HepG2 (cell line): ENCODE results near the gene ARFGAP2. TPM values are rescaled to one million over a fixed set of nuclear protein-coding genes. Genes with fewer than 3 reads are reported as not detected.

Experiments used
- CBX1 ChIP-seq: IDR thresholded peaks from one replicate; pipeline ENCODE4 v1.6.1; 2016; ENCODE audit warnings: antibody characterized with exemption, low read depth
- FIP1L1 ChIP-seq: fragments of 200-400 bp; formaldehyde crosslinking; IDR thresholded peaks from 2 replicates; pipeline ENCODE4 v1.6.1; 2018; ENCODE audit warnings: low read depth, mild to moderate bottlenecking, low read length, moderate library complexity, borderline replicate concordance; ENCODE audit not compliant: insufficient read depth
- HNF1B ChIP-seq: sonication (generic); formaldehyde crosslinking; IDR thresholded peaks from 2 replicates; pipeline ENCODE4 v1.5.1; 2020; ENCODE audit warnings: mild to moderate bottlenecking, moderate library complexity, missing genetic modification reagents
- KDM3A ChIP-seq: IDR thresholded peaks from 2 replicates; pipeline ENCODE4 v1.6.1; 2018; ENCODE audit warnings: low read depth, missing compliant biosample characterization
- NCOR1 ChIP-seq: fragments of 200-600 bp; sonication (generic); IDR thresholded peaks from 2 replicates; pipeline ENCODE4 v1.7.0; 2017; ENCODE audit warnings: antibody characterized with exemption, low read length, borderline replicate concordance
- NFKBIZ ChIP-seq: IDR thresholded peaks from 2 replicates; pipeline ENCODE4 v1.6.1; 2018; ENCODE audit warnings: missing genetic modification reagents, missing compliant biosample characterization
- NR2C2 ChIP-seq: sonication (generic); formaldehyde crosslinking; IDR thresholded peaks from 2 replicates; pipeline ENCODE4 v1.4.0; 2020; ENCODE audit warnings: missing genetic modification reagents, mild to moderate bottlenecking, moderate library complexity, borderline replicate concordance
- PAX8 ChIP-seq: sonication (generic); formaldehyde crosslinking; IDR thresholded peaks from 2 replicates; pipeline ENCODE4 v1.8.0; 2022; ENCODE audit warnings: mild to moderate bottlenecking, missing genetic modification reagents, borderline replicate concordance
- PHF21A ChIP-seq: sonication (generic); formaldehyde crosslinking; IDR thresholded peaks from 2 replicates; pipeline ENCODE4 v1.5.0; 2020; ENCODE audit warnings: mild to moderate bottlenecking, missing genetic modification reagents
- REXO4 ChIP-seq: sonication (generic); formaldehyde crosslinking; IDR thresholded peaks from 2 replicates; pipeline ENCODE4 v1.8.0; 2022; ENCODE audit warnings: missing genetic modification reagents, mild to moderate bottlenecking, borderline replicate concordance
- RFX3 ChIP-seq: IDR thresholded peaks from 2 replicates; pipeline ENCODE4 v1.6.1; 2016; ENCODE audit warnings: missing biosample characterization, missing genetic modification reagents
- SRSF1 ChIP-seq: fragments of 200-400 bp; formaldehyde crosslinking; optimal IDR thresholded peaks from 2 replicates; pipeline ENCODE3; 2017; ENCODE audit warnings: mild to moderate bottlenecking, low read depth, low read length, moderate library complexity
- ZBTB46 ChIP-seq: sonication (generic); formaldehyde crosslinking; IDR thresholded peaks from 2 replicates; pipeline ENCODE4 v1.4.0; 2020; ENCODE audit warnings: mild to moderate bottlenecking, missing genetic modification reagents, borderline replicate concordance
- ZFP36L2 ChIP-seq: sonication (generic); formaldehyde crosslinking; IDR thresholded peaks from 2 replicates; pipeline ENCODE4 v1.4.0; 2020; ENCODE audit warnings: missing genetic modification reagents
- ZMAT3 ChIP-seq: sonication (generic); formaldehyde crosslinking; conservative IDR thresholded peaks from 2 replicates; pipeline ENCODE4 v1.7.0; 2021; ENCODE audit warnings: missing genetic modification reagents
- ZNF33B ChIP-seq: sonication (generic); formaldehyde crosslinking; IDR thresholded peaks from 2 replicates; pipeline ENCODE4 v1.5.1; 2020; ENCODE audit warnings: mild to moderate bottlenecking, missing genetic modification reagents
- ZNF589 ChIP-seq: sonication (generic); formaldehyde crosslinking; conservative IDR thresholded peaks from 2 replicates; pipeline ENCODE4 v1.8.0; 2022; ENCODE audit warnings: mild to moderate bottlenecking, moderate library complexity, missing genetic modification reagents
- ZNF709 ChIP-seq: sonication (generic); formaldehyde crosslinking; IDR thresholded peaks from 2 replicates; pipeline ENCODE4 v1.5.0; 2020; ENCODE audit warnings: mild to moderate bottlenecking, missing genetic modification reagents
- ZSCAN9 ChIP-seq: IDR thresholded peaks from 2 replicates; pipeline ENCODE4 v1.6.1; 2016; ENCODE audit warnings: borderline replicate concordance
- polyA plus RNA-seq, 8 experiments: library from polyadenylated mRNA; depleted of rRNA in 3 of 8; stranded (reverse) in 7 of 8; unstranded in 1 of 8; fragments of >200 nt; fragmentation: Illumina TruSeq in 4 of 8; extraction: Trizol in 4 of 8; gene quantifications; 2 replicates each; pipeline versions ENCODE4 v1.2.1 to v1.2.3, GENCODE V29; 2011 to 2016; ENCODE audit warnings: low read depth in 4 of 8, missing spikeins in 1 of 8, mixed read lengths in 1 of 8; ENCODE audit not compliant: insufficient read depth in 1 of 8
- total RNA-seq, 5 experiments: library from RNA; depleted of rRNA; stranded (reverse); fragments of >200 nt; fragmentation: Illumina TruSeq; extraction: Trizol; gene quantifications; 2 replicates each; pipeline ENCODE4 v1.2.3, GENCODE V29; 2016; ENCODE audit warnings: low read depth in 1 of 5
- TF ChIP-seq, protein P1 (sequence below): sonication (generic); formaldehyde crosslinking; IDR thresholded peaks from 2 replicates; pipeline ENCODE4 v1.4.0; 2020; ENCODE audit warnings: low read depth, missing genetic modification reagents
- TF ChIP-seq, protein P2 (sequence below): sonication (generic); formaldehyde crosslinking; IDR thresholded peaks from 2 replicates; pipeline ENCODE4 v1.9.0; 2021; ENCODE audit warnings: missing genetic modification reagents, borderline replicate concordance

ARFGAP2 gene
- total and polyA plus RNA-seq, 2 of the 13 experiments (the other 11 are each of a cell fraction or from before 2014, with no cell fraction given) = 32.3 to 75.3 TPM

DNA sequence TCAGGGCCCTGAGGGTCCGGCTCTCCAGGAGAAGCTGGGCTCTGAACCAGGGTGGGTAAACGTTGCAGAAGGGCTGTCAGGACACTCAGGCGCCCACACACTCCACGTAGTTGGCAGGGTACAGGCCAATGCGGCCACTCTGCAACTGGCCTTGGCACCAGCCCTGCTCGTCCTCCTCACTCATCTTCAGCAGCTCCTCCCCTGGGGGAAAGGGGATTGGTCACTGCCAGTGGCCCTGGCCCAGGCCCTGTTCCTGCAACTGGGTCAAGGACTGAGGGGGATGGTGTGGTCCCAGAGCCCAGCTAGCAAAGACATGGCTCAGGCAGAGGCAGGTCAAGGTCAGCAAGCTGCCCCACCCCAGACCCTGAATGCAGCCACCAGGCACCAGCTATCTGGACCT is 1.2 kb upstream of the ARFGAP2 start (continued):
- peak; percentile 70; the same call in 1 of the 2 replicates for TF ChIP-seq PHF21A (CRISPR knock-in tag)
- no peak for TF ChIP-seq FIP1L1
- no peak for TF ChIP-seq ZNF33B (CRISPR knock-in tag)
- TF ChIP-seq CBX1 = no peak
- TF ChIP-seq ZNF589 (CRISPR knock-in tag) = no peak
- TF ChIP-seq HNF1B (CRISPR knock-in tag) = no peak
- TF ChIP-seq, protein P1, sequence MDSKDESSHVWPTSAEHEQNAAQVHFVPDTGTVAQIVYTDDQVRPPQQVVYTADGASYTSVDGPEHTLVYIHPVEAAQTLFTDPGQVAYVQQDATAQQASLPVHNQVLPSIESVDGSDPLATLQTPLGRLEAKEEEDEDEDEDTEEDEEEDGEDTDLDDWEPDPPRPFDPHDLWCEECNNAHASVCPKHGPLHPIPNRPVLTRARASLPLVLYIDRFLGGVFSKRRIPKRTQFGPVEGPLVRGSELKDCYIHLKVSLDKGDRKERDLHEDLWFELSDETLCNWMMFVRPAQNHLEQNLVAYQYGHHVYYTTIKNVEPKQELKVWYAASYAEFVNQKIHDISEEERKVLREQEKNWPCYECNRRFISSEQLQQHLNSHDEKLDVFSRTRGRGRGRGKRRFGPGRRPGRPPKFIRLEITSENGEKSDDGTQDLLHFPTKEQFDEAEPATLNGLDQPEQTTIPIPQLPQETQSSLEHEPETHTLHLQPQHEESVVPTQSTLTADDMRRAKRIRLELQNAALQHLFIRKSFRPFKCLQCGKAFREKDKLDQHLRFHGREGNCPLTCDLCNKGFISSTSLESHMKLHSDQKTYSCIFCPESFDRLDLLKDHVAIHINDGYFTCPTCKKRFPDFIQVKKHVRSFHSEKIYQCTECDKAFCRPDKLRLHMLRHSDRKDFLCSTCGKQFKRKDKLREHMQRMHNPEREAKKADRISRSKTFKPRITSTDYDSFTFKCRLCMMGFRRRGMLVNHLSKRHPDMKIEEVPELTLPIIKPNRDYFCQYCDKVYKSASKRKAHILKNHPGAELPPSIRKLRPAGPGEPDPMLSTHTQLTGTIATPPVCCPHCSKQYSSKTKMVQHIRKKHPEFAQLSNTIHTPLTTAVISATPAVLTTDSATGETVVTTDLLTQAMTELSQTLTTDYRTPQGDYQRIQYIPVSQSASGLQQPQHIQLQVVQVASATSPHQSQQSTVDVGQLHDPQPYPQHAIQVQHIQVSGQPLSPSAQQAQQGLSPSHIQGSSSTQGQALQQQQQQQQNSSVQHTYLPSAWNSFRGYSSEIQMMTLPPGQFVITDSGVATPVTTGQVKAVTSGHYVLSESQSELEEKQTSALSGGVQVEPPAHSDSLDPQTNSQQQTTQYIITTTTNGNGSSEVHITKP (CRISPR knock-in tag) = no peak
- no peak for TF ChIP-seq PAX8 (CRISPR knock-in tag)
- TF ChIP-seq SRSF1 = no peak
- TF ChIP-seq NFKBIZ (CRISPR knock-in tag) = peak; percentile 66; the same call in 1 of the 2 replicates
- 0 out of 2 replicates have a peak, but pooled peaks have one; percentile 24 for TF ChIP-seq KDM3A (CRISPR knock-in tag)
- peak; percentile 41; the same call in 1 of the 2 replicates for TF ChIP-seq NCOR1
- TF ChIP-seq, protein P2, sequence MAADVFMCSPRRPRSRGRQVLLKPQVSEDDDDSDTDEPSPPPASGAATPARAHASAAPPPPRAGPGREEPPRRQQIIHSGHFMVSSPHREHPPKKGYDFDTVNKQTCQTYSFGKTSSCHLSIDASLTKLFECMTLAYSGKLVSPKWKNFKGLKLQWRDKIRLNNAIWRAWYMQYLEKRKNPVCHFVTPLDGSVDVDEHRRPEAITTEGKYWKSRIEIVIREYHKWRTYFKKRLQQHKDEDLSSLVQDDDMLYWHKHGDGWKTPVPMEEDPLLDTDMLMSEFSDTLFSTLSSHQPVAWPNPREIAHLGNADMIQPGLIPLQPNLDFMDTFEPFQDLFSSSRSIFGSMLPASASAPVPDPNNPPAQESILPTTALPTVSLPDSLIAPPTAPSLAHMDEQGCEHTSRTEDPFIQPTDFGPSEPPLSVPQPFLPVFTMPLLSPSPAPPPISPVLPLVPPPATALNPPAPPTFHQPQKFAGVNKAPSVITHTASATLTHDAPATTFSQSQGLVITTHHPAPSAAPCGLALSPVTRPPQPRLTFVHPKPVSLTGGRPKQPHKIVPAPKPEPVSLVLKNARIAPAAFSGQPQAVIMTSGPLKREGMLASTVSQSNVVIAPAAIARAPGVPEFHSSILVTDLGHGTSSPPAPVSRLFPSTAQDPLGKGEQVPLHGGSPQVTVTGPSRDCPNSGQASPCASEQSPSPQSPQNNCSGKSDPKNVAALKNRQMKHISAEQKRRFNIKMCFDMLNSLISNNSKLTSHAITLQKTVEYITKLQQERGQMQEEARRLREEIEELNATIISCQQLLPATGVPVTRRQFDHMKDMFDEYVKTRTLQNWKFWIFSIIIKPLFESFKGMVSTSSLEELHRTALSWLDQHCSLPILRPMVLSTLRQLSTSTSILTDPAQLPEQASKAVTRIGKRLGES (CRISPR knock-in tag) = no peak
- TF ChIP-seq RFX3 (CRISPR knock-in tag) = no peak
- no peak for TF ChIP-seq ZBTB46 (CRISPR knock-in tag)
- no peak for TF ChIP-seq REXO4 (CRISPR knock-in tag)
- TF ChIP-seq ZMAT3 (CRISPR knock-in tag) = no peak
- TF ChIP-seq NR2C2 (CRISPR knock-in tag) = peak; percentile 77
- TF ChIP-seq ZSCAN9 (CRISPR knock-in tag) = peak; percentile 57; the same call in 1 of the 2 replicates
- no peak; the same call in 1 of the 2 replicates for TF ChIP-seq ZNF709 (CRISPR knock-in tag)
- no peak for TF ChIP-seq ZFP36L2
